Measurements from ENCODE around the gene ZYX. TPM values are rescaled to one million over a fixed set of nuclear protein-coding genes. Genes with fewer than 3 reads are reported as not detected.

Gene ZYX
- total and polyA plus RNA-seq, 9 of the 15 experiments (the other 6 are each of a cell fraction or from before 2014, with no cell fraction given) = 1.8 to 130 (median 15.7) TPM

DNA sequence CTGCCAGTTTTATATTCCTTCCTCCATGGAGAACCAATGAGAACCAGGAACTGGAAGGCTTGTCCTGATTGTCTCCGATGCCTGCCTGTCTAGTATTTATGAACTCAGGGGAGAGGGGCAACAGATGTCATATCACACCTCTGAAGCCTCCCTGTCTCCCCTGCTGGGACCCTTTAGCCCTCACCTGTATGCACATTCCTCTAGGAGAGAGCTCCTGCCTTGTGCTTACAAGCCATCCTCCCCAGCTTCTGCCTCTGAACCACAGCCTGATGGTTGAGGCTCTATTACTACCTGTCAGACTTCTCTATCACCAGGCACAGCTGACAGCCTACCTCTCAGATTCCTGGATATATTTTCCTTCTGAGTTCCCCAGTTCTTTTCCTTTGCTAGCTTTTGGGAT lies 12.8 kb upstream of the ZYX start:
- TF ChIP-seq SAP30 (IDR thresholded peaks at IDR 0.05; ENCODE audit: borderline replicate concordance, insufficient read depth, low read depth, low read length, poor library complexity, severe bottlenecking) (no peak), PHF8 (IDR thresholded peaks at IDR 0.05; ENCODE audit: borderline replicate concordance, low read length) (no peak), NFIC (IDR thresholded peaks at IDR 0.05) (no peak), PCBP2 (IDR thresholded peaks at IDR 0.05; ENCODE audit: low read depth, low read length, poor library complexity, severe bottlenecking) (no peak), ZNF589 (CRISPR knock-in tag; IDR thresholded peaks at IDR 0.05; ENCODE audit: low read depth) (no peak), XRCC3 (IDR thresholded peaks at IDR 0.05) (no peak), FOSL1 (tag; conservative IDR thresholded peaks at IDR 0.05) (no peak), IFI16 (CRISPR knock-in tag; IDR thresholded peaks at IDR 0.05) (no peak), RBM15 (IDR thresholded peaks at IDR 0.05; ENCODE audit: insufficient read depth, low read length) (no peak), ZNF785 (CRISPR knock-in tag; IDR thresholded peaks at IDR 0.05) (no peak), TCF7L2 (IDR thresholded peaks at IDR 0.05; ENCODE audit: low read depth, low read length) (no peak), SMAD1 (IDR thresholded peaks at IDR 0.05; ENCODE audit: low read depth, low read length, partially characterized antibody) (no peak), ZNF551 (CRISPR knock-in tag; IDR thresholded peaks at IDR 0.05) (no peak), DIDO1 (tag; IDR thresholded peaks at IDR 0.05; ENCODE audit: low read depth) (no peak)
- TF ChIP-seq, protein P1, sequence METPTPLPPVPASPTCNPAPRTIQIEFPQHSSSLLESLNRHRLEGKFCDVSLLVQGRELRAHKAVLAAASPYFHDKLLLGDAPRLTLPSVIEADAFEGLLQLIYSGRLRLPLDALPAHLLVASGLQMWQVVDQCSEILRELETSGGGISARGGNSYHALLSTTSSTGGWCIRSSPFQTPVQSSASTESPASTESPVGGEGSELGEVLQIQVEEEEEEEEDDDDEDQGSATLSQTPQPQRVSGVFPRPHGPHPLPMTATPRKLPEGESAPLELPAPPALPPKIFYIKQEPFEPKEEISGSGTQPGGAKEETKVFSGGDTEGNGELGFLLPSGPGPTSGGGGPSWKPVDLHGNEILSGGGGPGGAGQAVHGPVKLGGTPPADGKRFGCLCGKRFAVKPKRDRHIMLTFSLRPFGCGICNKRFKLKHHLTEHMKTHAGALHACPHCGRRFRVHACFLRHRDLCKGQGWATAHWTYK (CRISPR knock-in tag; IDR thresholded peaks at IDR 0.05) = no peak
- TF ChIP-seq, protein P2, sequence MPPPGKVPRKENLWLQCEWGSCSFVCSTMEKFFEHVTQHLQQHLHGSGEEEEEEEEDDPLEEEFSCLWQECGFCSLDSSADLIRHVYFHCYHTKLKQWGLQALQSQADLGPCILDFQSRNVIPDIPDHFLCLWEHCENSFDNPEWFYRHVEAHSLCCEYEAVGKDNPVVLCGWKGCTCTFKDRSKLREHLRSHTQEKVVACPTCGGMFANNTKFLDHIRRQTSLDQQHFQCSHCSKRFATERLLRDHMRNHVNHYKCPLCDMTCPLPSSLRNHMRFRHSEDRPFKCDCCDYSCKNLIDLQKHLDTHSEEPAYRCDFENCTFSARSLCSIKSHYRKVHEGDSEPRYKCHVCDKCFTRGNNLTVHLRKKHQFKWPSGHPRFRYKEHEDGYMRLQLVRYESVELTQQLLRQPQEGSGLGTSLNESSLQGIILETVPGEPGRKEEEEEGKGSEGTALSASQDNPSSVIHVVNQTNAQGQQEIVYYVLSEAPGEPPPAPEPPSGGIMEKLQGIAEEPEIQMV (tag; conservative IDR thresholded peaks at IDR 0.05; ENCODE audit: low read depth) = no peak
- TF ChIP-seq, protein P3, sequence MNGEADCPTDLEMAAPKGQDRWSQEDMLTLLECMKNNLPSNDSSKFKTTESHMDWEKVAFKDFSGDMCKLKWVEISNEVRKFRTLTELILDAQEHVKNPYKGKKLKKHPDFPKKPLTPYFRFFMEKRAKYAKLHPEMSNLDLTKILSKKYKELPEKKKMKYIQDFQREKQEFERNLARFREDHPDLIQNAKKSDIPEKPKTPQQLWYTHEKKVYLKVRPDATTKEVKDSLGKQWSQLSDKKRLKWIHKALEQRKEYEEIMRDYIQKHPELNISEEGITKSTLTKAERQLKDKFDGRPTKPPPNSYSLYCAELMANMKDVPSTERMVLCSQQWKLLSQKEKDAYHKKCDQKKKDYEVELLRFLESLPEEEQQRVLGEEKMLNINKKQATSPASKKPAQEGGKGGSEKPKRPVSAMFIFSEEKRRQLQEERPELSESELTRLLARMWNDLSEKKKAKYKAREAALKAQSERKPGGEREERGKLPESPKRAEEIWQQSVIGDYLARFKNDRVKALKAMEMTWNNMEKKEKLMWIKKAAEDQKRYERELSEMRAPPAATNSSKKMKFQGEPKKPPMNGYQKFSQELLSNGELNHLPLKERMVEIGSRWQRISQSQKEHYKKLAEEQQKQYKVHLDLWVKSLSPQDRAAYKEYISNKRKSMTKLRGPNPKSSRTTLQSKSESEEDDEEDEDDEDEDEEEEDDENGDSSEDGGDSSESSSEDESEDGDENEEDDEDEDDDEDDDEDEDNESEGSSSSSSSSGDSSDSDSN (IDR thresholded peaks at IDR 0.05; ENCODE audit: borderline replicate concordance in 1 of 2, low read depth in 2 of 2, low read length in 2 of 2) = no peak
- Histone ChIP-seq H3K4me3 (no peak overlapping the region), H3K79me2 (ENCODE audit: control insufficient read depth, insufficient read depth, low read length) (no peaks in the 10 kb centered on the region), H2AFZ (ENCODE audit: low read depth, low read length) (no peak overlapping the region), H3K9me1 (ENCODE audit: control insufficient read depth, insufficient read depth, low read length) (no peaks in the 10 kb centered on the region), H3K27me3 (ENCODE audit: control insufficient read depth in 2 of 2, insufficient read depth in 2 of 2, low read length in 2 of 2) (peaks cover 52 to 54% of the 10 kb centered on the region in 2 experiments), H3K9me3 (replicated peaks; ENCODE audit: control insufficient read depth, insufficient read depth, low read depth, low read length) (no peaks in the 10 kb centered on the region), H3K9ac (ENCODE audit: insufficient read depth in 1 of 2, low read depth in 2 of 2, low read length in 2 of 2) (no peak overlapping the region), H3K36me3 (ENCODE audit: control insufficient read depth, insufficient read depth, low read length) (no peaks in the 10 kb centered on the region), H3K4me1 (replicated peaks in 1 of 2; ENCODE audit: control insufficient read depth in 2 of 2, insufficient read depth in 2 of 2, low read length in 2 of 2) (peaks cover 0 to 9% of the 10 kb centered on the region in 2 experiments; a peak in 1 of 5 replicates), H3K4me2 (ENCODE audit: insufficient read depth, low read length) (no peak overlapping the region), H3K27ac (ENCODE audit: extremely low read depth, low read depth, low read length) (no peak overlapping the region), H4K20me1 (replicated peaks; ENCODE audit: control insufficient read depth, insufficient read depth, low read length) (0 out of 2 replicates have a peak, but pooled peaks cover 5% of the 10 kb centered on the region)
- FAIRE-seq (no peak), DNase-seq (ENCODE audit: extremely low read depth in 1 of 4, low spot score in 3 of 4) (no peak), ATAC-seq (no peak)
- in situ Hi-C loops (cut with MboI) = no loop called here
- 9% methylated on average over 1 of the region's 1 CpG for WGBS (ENCODE audit: insufficient coverage, low coverage, missing lambda C conversion rate)
- intact Hi-C loops (cut with micrococcal nuclease) = no loop called here
- POLR2A ChIA-PET = interaction anchor here (1.0 to 4.2 kb wide), 3 partner anchors 12 to 21 kb away, joined by 3 to 29 read pairs (median 5); partner anchors contain the start of gene ZYX
- CTCF ChIA-PET (ENCODE audit: low intra/inter-chr PET ratio) = no interaction called here
- no TSS peak for BruUV-seq (replicated peaks)

Measured in K562 (cell line).